HG02678 (cell line): ENCODE measurements around the gene AFMID.

Experiments
- ATAC-seq: cut with Tn5 transposase; IDR thresholded peaks from one replicate; pipeline ENCODE4 v1.9.1; 2021; ENCODE audit warnings: mild to moderate bottlenecking, moderate library complexity; ENCODE audit not compliant: unreplicated experiment

The AFMID gene

GRCh38 chr17:78176548-78177025 is 10.6 kb upstream of the AFMID start:
- no peak for ATAC-seq

- no peak for ATAC-seq
Observed at GRCh38 chr17:78179372-78179771, 7.8 kb upstream of the AFMID start.

- no peak for ATAC-seq
Observed at GRCh38 chr17:78180083-78180482, 7.1 kb upstream of the AFMID start.

GRCh38 chr17:78180508-78180907 is 6.7 kb upstream of the AFMID start:
- no peak for ATAC-seq

GRCh38 chr17:78182504-78182903 is 4.7 kb upstream of the AFMID start:
- ATAC-seq: no peak

GRCh38 chr17:78183916-78184315 is 3.2 kb upstream of the AFMID start:
- ATAC-seq: no peak

GRCh38 chr17:78184351-78184750 is 2.8 kb upstream of the AFMID start:
- no peak for ATAC-seq

- ATAC-seq: no peak
Observed at GRCh38 chr17:78184868-78185267, 2.3 kb upstream of the AFMID start.

- no peak for ATAC-seq
Observed at GRCh38 chr17:78185981-78186691, 1.0 kb upstream of the AFMID start.

- no peak for ATAC-seq
Observed at GRCh38 chr17:78196716-78197115, 9.6 kb downstream of the AFMID start.

GRCh38 chr17:78197147-78197832 is 10.1 kb downstream of the AFMID start:
- no peak for ATAC-seq

- no peak for ATAC-seq
Observed at GRCh38 chr17:78200451-78200850, 13.3 kb downstream of the AFMID start.

- no peak for ATAC-seq
Observed at GRCh38 chr17:78202666-78203065, 15.5 kb downstream of the AFMID start.

- no peak for ATAC-seq
Observed at GRCh38 chr17:78204387-78205123, 17.4 kb downstream of the AFMID start.

GRCh38 chr17:78205124-78205775 is 18.1 kb downstream of the AFMID start:
- ATAC-seq: no peak

- ATAC-seq: no peak
Observed at GRCh38 chr17:78206298-78206697, 19.1 kb downstream of the AFMID start.

GRCh38 chr17:78208486-78208885 is 21.3 kb downstream of the AFMID start:
- ATAC-seq: no peak

- ATAC-seq: no peak
Observed at GRCh38 chr17:78210111-78210510, 22.9 kb downstream of the AFMID start.

- ATAC-seq: no peak
Observed at GRCh38 chr17:78211032-78211431, 23.9 kb downstream of the AFMID start.

- peak; percentile 85 for ATAC-seq
Observed at GRCh38 chr17:78214016-78214705, 27.0 kb downstream of the AFMID start, which contains the start of gene BIRC5. Gene BIRC5, plus strand, starts transcription at chr17:78214253. Its CDS starts 64 bp downstream, at chr17:78214317.

- ATAC-seq: no peak
Observed at GRCh38 chr17:78214706-78215061, 27.5 kb downstream of the AFMID start.
